ENCODE measurements around the gene GPC6.

Gene GPC6

GRCh38 chr13:93876236-93876635 is 649.6 kb downstream of the GPC6 start:
- DNase-seq, result no peak

- no peak for DNase-seq
Measured at GRCh38 chr13:93878675-93879074, 652.1 kb downstream of the GPC6 start.

- DNase-seq, result no peak
Measured at GRCh38 chr13:93881411-93881810, 654.8 kb downstream of the GPC6 start.

GRCh38 chr13:93882086-93882651 is 655.6 kb downstream of the GPC6 start:
- DNase-seq, result no peak

GRCh38 chr13:93889430-93889951 is 662.9 kb downstream of the GPC6 start:
- no peak for DNase-seq

- DNase-seq, result no peak
Measured at GRCh38 chr13:93899981-93900380, 673.4 kb downstream of the GPC6 start.

GRCh38 chr13:93900731-93901130 is 674.1 kb downstream of the GPC6 start:
- DNase-seq, result no peak

- DNase-seq, result no peak
Measured at GRCh38 chr13:93903909-93904308, 677.3 kb downstream of the GPC6 start.

- DNase-seq, result no peak
Measured at GRCh38 chr13:93915269-93915809, 688.7 kb downstream of the GPC6 start.

GRCh38 chr13:93922063-93922855 is 695.7 kb downstream of the GPC6 start:
- no peak for DNase-seq

GRCh38 chr13:93925990-93926389 is 699.4 kb downstream of the GPC6 start:
- DNase-seq, result no peak

- DNase-seq, result no peak
Measured at GRCh38 chr13:93926425-93926824, 699.8 kb downstream of the GPC6 start.

- DNase-seq, result no peak
Measured at GRCh38 chr13:93927431-93927830, 700.8 kb downstream of the GPC6 start.

GRCh38 chr13:93932901-93933300 is 706.3 kb downstream of the GPC6 start:
- DNase-seq, result no peak

GRCh38 chr13:93936901-93937300 is 710.3 kb downstream of the GPC6 start:
- DNase-seq, result no peak

GRCh38 chr13:93941444-93941843 is 714.8 kb downstream of the GPC6 start:
- no peak for DNase-seq

- no peak for DNase-seq
Measured at GRCh38 chr13:93942016-93942415, 715.4 kb downstream of the GPC6 start.

- no peak for DNase-seq
Measured at GRCh38 chr13:93945621-93946020, 719.0 kb downstream of the GPC6 start.

GRCh38 chr13:93946994-93947393 is 720.4 kb downstream of the GPC6 start:
- no peak for DNase-seq

- no peak for DNase-seq
Measured at GRCh38 chr13:93947651-93948050, 721.0 kb downstream of the GPC6 start.

GRCh38 chr13:93948162-93948922 is 721.7 kb downstream of the GPC6 start:
- no peak for DNase-seq

- DNase-seq, result no peak
Measured at GRCh38 chr13:93951108-93951507, 724.5 kb downstream of the GPC6 start.

- DNase-seq, result no peak
Measured at GRCh38 chr13:93951951-93952350, 725.3 kb downstream of the GPC6 start.

Measured in CD4-positive, alpha-beta T cell treated with Interleukin-21 for 1 hour (primary cell).